Thyroid gland (tissue), 4 donors: ENCODE results near the gene PGM2. TPM values are rescaled to one million over a fixed set of nuclear protein-coding genes. Genes with fewer than 3 reads are reported as not detected.
A peak's percentile ranks its signal among the peaks of the same experiment; 100 is the strongest.

Experiments used
- DNase-seq, 2 donors: peaks; one replicate each; pipeline ENCODE4 v3.0.0-alpha.2; 2019
- H3K27ac ChIP-seq, 3 donors: fragments of 200-600 bp; sonication (generic); 1 replicate in 2 of 3; 2 replicates in 1 of 3; pipeline ENCODE4 v1.5.1; 2016 to 2019; ENCODE audit warnings: mild to moderate bottlenecking in 1 of 3, moderate library complexity in 1 of 3
- H3K27me3 ChIP-seq: fragments of 200-600 bp; sonication (generic); one replicate; pipeline ENCODE4 v1.5.1; 2019
- H3K36me3 ChIP-seq, 2 donors: fragments of 200-600 bp; sonication (generic); one replicate each; pipeline ENCODE4 v1.5.1; 2016 to 2019
- H3K4me1 ChIP-seq, 2 donors: fragments of 200-600 bp; sonication (generic); one replicate each; pipeline ENCODE4 v1.5.1; 2017 to 2019
- H3K4me3 ChIP-seq, 3 donors: fragments of 200-600 bp; sonication (generic); replicated peaks in 1 of 3; 1 replicate in 2 of 3; 2 replicates in 1 of 3; pipeline ENCODE4 v1.5.1; 2016; ENCODE audit warnings: mild to moderate bottlenecking in 1 of 3
- H3K9me3 ChIP-seq: fragments of 200-600 bp; sonication (generic); one replicate; pipeline ENCODE4 v1.5.1; 2017
- CTCF ChIP-seq, 6 experiments: fragments of 200-600 bp in 3 of 6; fragments of 450-650 bp in 3 of 6; sonication (generic) in 3 of 6; IDR thresholded peaks; one replicate each; pipeline ENCODE4 v1.5.1; 2016 to 2019; ENCODE audit warnings: antibody characterized with exemption in 6 of 6, mild to moderate bottlenecking in 2 of 6, inconsistent platforms in 1 of 6, moderate library complexity in 1 of 6
- POLR2A ChIP-seq, 2 donors: fragments of 450-650 bp; IDR thresholded peaks; one replicate each; pipeline ENCODE4 v1.6.1; 2017; ENCODE audit warnings: antibody characterized with exemption in 2 of 2, mild to moderate bottlenecking in 2 of 2, moderate library complexity in 1 of 2
- WGBS, 2 donors: methylation state at CpG; one replicate each; pipeline ENCODE4 v1.1.5; 2017; 5-methylcytosine and 5-hydroxymethylcytosine counted together
- intact Hi-C: fragments of 100-400 bp; cut with DNase I; formaldehyde crosslinking; loops from one replicate; pipeline ENCODE4 v1.15.1; 2023
- total RNA-seq, 4 donors: library from RNA; depleted of rRNA; stranded (reverse); fragments of >200 nt; gene quantifications; one replicate each; pipeline ENCODE4 v1.2.3, GENCODE V29; 2016

The PGM2 gene
- total RNA-seq, 4 donors from 2014 or later: 25.1 to 30.4 (median 25.5) TPM

- DNase-seq: no peak
- intact Hi-C loops: no loop called here
Observed at GRCh38 chr4:37797374-37797773, 29.1 kb upstream of the PGM2 start.

GRCh38 chr4:37797923-37798322 lies 28.6 kb upstream of the PGM2 start:
- Histone ChIP-seq H3K9me3 (no peaks in the 10 kb centered on the region), H3K27ac (no peak overlapping the region), H3K4me3 (no peak overlapping the region), H3K27me3 (no peaks in the 10 kb centered on the region), H3K4me1 (no peaks in the 10 kb centered on the region), H3K36me3 (no peaks in the 10 kb centered on the region)
- no peak for DNase-seq
- WGBS, 2 donors: 92 to 97% methylated on average over 2 of the region's 2 CpGs
- intact Hi-C loops: loop anchor here (2.0 kb wide), 1 partner anchor 195 kb away; no protein-coding TSS in a partner anchor
- TF ChIP-seq POLR2A (IDR thresholded peaks at IDR 0.05) (no peak), CTCF (IDR thresholded peaks at IDR 0.05) (no peak)

More at GRCh38 chr4:37797374-37797773, 29.1 kb upstream of the PGM2 start:
- H3K4me1 ChIP-seq: no peaks in the 10 kb centered on the region
- TF ChIP-seq CTCF (IDR thresholded peaks at IDR 0.05) (no peak), POLR2A (IDR thresholded peaks at IDR 0.05) (no peak)
- no peaks in the 10 kb centered on the region for H3K9me3 ChIP-seq
- H3K4me3 ChIP-seq: no peak overlapping the region
- 98 to 100% methylated on average over 2 of the region's 2 CpGs for WGBS, 2 donors
- H3K27ac ChIP-seq: no peak overlapping the region
- no peaks in the 10 kb centered on the region for H3K27me3 ChIP-seq
- H3K36me3 ChIP-seq: no peaks in the 10 kb centered on the region

GRCh38 chr4:37798616-37799015 lies 27.9 kb upstream of the PGM2 start:
- DNase-seq: no peak

GRCh38 chr4:37799941-37800554 lies 26.4 kb upstream of the PGM2 start:
- 42 to 55% methylated on average over 4 of the region's 4 CpGs for WGBS, 2 donors
- Histone ChIP-seq H3K27me3 (no peaks in the 10 kb centered on the region), H3K4me1 (no peaks in the 10 kb centered on the region), H3K4me3 (no peak overlapping the region), H3K9me3 (no peaks in the 10 kb centered on the region), H3K36me3 (no peaks in the 10 kb centered on the region), H3K27ac (no peak overlapping the region)
- intact Hi-C loops: loop anchor here (2.0 to 10.0 kb wide), 3 partner anchors 95 to 237 kb away; partner anchors contain the start of gene TBC1D1
- DNase-seq: no peak
- no peak for TF ChIP-seq CTCF (IDR thresholded peaks at IDR 0.05)

More at GRCh38 chr4:37798616-37799015, 27.9 kb upstream of the PGM2 start:
- intact Hi-C loops: loop anchor here (2.0 kb wide), 1 partner anchor 196 kb away; no protein-coding TSS in a partner anchor
- Histone ChIP-seq H3K27me3 (no peaks in the 10 kb centered on the region), H3K4me3 (no peak overlapping the region), H3K9me3 (no peaks in the 10 kb centered on the region), H3K27ac (no peak overlapping the region), H3K4me1 (no peaks in the 10 kb centered on the region), H3K36me3 (no peaks in the 10 kb centered on the region)
- no peak for TF ChIP-seq CTCF (IDR thresholded peaks at IDR 0.05)
- TF ChIP-seq POLR2A (IDR thresholded peaks at IDR 0.05): no peak

- TF ChIP-seq CTCF (IDR thresholded peaks at IDR 0.05) (peak; percentile 12 to 97 (median 72)), POLR2A (IDR thresholded peaks at IDR 0.05) (no peak)
- no peaks in the 10 kb centered on the region for H3K9me3 ChIP-seq
- no peaks in the 10 kb centered on the region for H3K27me3 ChIP-seq
- no peak overlapping the region for H3K27ac ChIP-seq
- DNase-seq: peak; percentile 63 to 78
- intact Hi-C loops: loop anchor here (5.0 to 10.0 kb wide), 2 partner anchors 93 to 235 kb away; partner anchors contain the start of gene TBC1D1
- H3K4me3 ChIP-seq: no peak overlapping the region
- no peaks in the 10 kb centered on the region for H3K36me3 ChIP-seq
- WGBS, 2 donors: 35 to 37% methylated on average over 4 of the region's 4 CpGs
- no peaks in the 10 kb centered on the region for H3K4me1 ChIP-seq
Observed at GRCh38 chr4:37802068-37802666, 24.3 kb upstream of the PGM2 start.
